Osteoblast (primary cell): ENCODE measurements around the gene NRXN2. TPM values are rescaled to one million over a fixed set of nuclear protein-coding genes. Genes with fewer than 3 reads are reported as not detected.
A peak's percentile ranks its signal among the peaks of the same experiment; 100 is the strongest.

Source experiments
- DNase-seq: peaks from one replicate; pipeline ENCODE4 v3.0.0; 2011; ENCODE audit warnings: low spot score, mixed read lengths; ENCODE audit not compliant: insufficient read length; ENCODE audit errors: missing footprints
- H2AFZ ChIP-seq: 2 replicates; pipeline ENCODE4 v1.6.0; 2011; ENCODE audit warnings: mild to moderate bottlenecking, low read length
- H3K27ac ChIP-seq: 2 replicates; pipeline ENCODE4 v1.5.1; 2011; ENCODE audit warnings: mild to moderate bottlenecking, low read depth, low read length, moderate library complexity
- H3K27me3 ChIP-seq: 2 replicates; pipeline ENCODE4 v1.6.0; 2012; ENCODE audit warnings: mild to moderate bottlenecking, control low read depth, inconsistent platforms, low read length, moderate library complexity; ENCODE audit not compliant: insufficient read depth
- H3K36me3 ChIP-seq: 2 replicates; pipeline ENCODE4 v1.5.1; 2011; ENCODE audit warnings: mild to moderate bottlenecking, low read length, control low read depth, moderate library complexity; ENCODE audit not compliant: insufficient read depth
- H3K4me1 ChIP-seq: 2 replicates; pipeline ENCODE4 v1.5.1; 2011; ENCODE audit warnings: mild to moderate bottlenecking, low read length, control low read depth, moderate library complexity; ENCODE audit not compliant: insufficient read depth
- H3K4me2 ChIP-seq: 2 replicates; pipeline ENCODE4 v1.6.0; 2011; ENCODE audit warnings: mild to moderate bottlenecking, low read length; ENCODE audit not compliant: insufficient read depth
- H3K4me3 ChIP-seq: fragments of 200-600 bp; sonication (generic); 3 replicates; pipeline ENCODE4 v1.5.1; 2012; ENCODE audit warnings: mild to moderate bottlenecking, low read length, inconsistent platforms; ENCODE audit not compliant: insufficient read depth
- H3K79me2 ChIP-seq: 2 replicates; pipeline ENCODE4 v1.6.0; 2012; ENCODE audit warnings: mild to moderate bottlenecking, low read length, control low read depth, inconsistent platforms; ENCODE audit not compliant: insufficient read depth
- H3K9me3 ChIP-seq: 2 replicates; pipeline ENCODE4 v1.5.1; 2011; ENCODE audit warnings: low read depth, low read length, control low read depth
- H4K20me1 ChIP-seq: 2 replicates; pipeline ENCODE4 v1.6.0; 2012; ENCODE audit warnings: mild to moderate bottlenecking, low read length, control low read depth; ENCODE audit not compliant: insufficient read depth
- total RNA-seq: library from RNA; depleted of rRNA; stranded (reverse); fragments of >200 nt; gene quantifications from 2 replicates; pipeline ENCODE4 v1.2.3, GENCODE V29; 2012
- TF ChIP-seq, protein P1 (sequence below): IDR thresholded peaks from 2 replicates; pipeline ENCODE4 v1.5.1; 2011; ENCODE audit warnings: mild to moderate bottlenecking, low read depth, low read length, moderate library complexity; ENCODE audit errors: extremely low read depth

NRXN2 gene
- total RNA-seq, 1 donor: 90.1 TPM

DNA sequence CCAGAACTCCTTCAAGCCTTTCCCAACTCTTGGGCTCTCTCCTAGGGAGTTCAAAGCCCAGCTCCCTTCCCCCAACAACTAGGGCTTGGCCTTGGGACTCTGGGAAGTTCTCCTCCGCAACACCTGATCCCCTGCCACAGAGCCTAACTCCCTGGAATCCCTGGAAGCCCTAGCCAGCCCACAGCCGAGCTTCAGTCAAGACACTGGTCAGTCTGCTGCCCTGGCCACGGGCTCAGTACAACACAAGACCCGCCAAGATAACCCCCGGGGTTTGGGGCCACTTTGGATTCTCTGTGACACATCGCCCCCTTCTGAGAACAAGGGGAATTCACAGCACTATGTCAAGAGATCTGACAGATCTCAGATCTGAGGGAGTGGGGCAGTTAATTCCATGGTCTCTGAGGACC, 73.7 kb downstream of the NRXN2 start:
- Histone ChIP-seq H3K36me3 (peaks cover 7% of the 10 kb centered on the region), H4K20me1 (peaks cover 81% of the 10 kb centered on the region), H3K4me1 (peaks cover 3% of the 10 kb centered on the region), H3K9me3 (no peaks in the 10 kb centered on the region), H3K27me3 (peaks cover 16% of the 10 kb centered on the region), H3K4me2 (no peak overlapping the region), H2AFZ (no peak overlapping the region), H3K27ac (no peak overlapping the region), H3K4me3 (no peak overlapping the region), H3K79me2 (no peaks in the 10 kb centered on the region)
- DNase-seq: peak; percentile 88
- TF ChIP-seq, protein P1, sequence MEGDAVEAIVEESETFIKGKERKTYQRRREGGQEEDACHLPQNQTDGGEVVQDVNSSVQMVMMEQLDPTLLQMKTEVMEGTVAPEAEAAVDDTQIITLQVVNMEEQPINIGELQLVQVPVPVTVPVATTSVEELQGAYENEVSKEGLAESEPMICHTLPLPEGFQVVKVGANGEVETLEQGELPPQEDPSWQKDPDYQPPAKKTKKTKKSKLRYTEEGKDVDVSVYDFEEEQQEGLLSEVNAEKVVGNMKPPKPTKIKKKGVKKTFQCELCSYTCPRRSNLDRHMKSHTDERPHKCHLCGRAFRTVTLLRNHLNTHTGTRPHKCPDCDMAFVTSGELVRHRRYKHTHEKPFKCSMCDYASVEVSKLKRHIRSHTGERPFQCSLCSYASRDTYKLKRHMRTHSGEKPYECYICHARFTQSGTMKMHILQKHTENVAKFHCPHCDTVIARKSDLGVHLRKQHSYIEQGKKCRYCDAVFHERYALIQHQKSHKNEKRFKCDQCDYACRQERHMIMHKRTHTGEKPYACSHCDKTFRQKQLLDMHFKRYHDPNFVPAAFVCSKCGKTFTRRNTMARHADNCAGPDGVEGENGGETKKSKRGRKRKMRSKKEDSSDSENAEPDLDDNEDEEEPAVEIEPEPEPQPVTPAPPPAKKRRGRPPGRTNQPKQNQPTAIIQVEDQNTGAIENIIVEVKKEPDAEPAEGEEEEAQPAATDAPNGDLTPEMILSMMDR: peak; percentile 55

DNA sequence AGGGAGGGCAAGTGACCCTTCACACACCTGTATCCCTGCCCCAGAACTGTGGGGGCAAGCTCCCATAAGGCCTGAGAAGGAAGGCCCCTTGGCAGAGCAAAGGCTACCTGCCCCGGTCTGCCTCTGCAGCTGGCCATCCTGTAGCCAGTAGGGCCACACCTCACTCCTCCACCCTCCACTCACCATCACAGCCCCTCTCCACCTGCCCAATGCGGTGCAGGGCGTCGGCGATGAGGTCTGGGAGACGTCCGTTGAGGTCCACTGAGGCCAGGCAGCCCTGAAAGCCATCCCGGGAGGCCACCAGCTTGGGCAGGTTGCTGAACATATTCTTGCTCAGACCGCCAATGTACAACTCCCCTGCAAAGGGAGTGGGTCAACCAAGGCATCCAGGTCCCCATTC, 74.4 kb downstream of the NRXN2 start:
- no peak overlapping the region for H3K4me3 ChIP-seq
- no peaks in the 10 kb centered on the region for H3K79me2 ChIP-seq
- H3K36me3 ChIP-seq: peaks cover 7% of the 10 kb centered on the region
- no peak overlapping the region for H2AFZ ChIP-seq
- H3K4me1 ChIP-seq: peaks cover 3% of the 10 kb centered on the region
- H3K4me2 ChIP-seq: no peak overlapping the region
- H3K27me3 ChIP-seq: peaks cover 22% of the 10 kb centered on the region
- peak; percentile 68 for DNase-seq
- no peak overlapping the region for H3K27ac ChIP-seq
- H3K9me3 ChIP-seq: no peaks in the 10 kb centered on the region
- TF ChIP-seq, protein P1: no peak
- H4K20me1 ChIP-seq: peaks cover 82% of the 10 kb centered on the region

DNA sequence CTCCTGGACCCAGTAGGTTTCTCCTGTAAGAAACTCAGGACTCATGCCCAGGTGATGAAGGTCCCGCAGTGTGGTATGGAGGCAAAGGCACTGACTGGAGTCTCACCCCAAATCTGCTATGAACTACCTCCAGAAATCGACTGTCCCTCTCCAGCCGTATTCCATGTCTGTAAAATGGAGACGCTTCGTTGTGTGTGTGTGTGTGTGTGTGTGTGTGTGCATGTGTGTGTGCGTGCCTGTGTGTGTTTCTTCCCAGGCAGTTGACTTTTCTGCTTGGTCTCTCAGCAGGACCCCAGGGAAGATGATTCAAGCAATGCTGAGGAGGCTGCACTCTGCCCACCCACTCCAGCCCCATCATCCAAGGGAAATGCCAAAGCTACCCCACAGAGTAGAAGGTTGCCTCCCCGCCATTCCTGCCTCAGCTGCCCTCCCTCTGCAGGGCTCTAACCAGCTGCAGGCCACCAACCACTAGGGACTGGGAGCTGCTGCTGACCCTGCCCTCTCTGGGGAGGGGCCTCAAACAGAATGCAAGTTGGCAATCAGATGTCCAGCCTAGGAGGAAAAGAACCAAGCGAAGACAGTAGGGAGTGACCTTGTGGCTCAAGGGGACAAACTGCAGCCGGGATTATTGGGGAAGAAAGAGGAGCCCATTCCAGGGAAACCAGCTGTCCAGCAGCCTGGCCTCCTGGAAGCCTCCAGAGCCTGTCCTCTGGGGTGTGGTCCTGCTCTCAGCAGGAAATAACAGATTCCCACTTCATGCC, 75.8 kb downstream of the NRXN2 start:
- peaks cover 73% of the 10 kb centered on the region for H4K20me1 ChIP-seq
- H3K9me3 ChIP-seq: no peaks in the 10 kb centered on the region
- H3K27ac ChIP-seq: no peak overlapping the region
- peak; percentile 82 for DNase-seq
- H2AFZ ChIP-seq: no peak overlapping the region
- H3K4me1 ChIP-seq: peaks cover 3% of the 10 kb centered on the region
- H3K36me3 ChIP-seq: peaks cover 7% of the 10 kb centered on the region
- H3K4me2 ChIP-seq: no peak overlapping the region
- H3K27me3 ChIP-seq: peaks cover 22% of the 10 kb centered on the region
- no peak overlapping the region for H3K4me3 ChIP-seq
- TF ChIP-seq, protein P1: no peak
- no peaks in the 10 kb centered on the region for H3K79me2 ChIP-seq

DNA sequence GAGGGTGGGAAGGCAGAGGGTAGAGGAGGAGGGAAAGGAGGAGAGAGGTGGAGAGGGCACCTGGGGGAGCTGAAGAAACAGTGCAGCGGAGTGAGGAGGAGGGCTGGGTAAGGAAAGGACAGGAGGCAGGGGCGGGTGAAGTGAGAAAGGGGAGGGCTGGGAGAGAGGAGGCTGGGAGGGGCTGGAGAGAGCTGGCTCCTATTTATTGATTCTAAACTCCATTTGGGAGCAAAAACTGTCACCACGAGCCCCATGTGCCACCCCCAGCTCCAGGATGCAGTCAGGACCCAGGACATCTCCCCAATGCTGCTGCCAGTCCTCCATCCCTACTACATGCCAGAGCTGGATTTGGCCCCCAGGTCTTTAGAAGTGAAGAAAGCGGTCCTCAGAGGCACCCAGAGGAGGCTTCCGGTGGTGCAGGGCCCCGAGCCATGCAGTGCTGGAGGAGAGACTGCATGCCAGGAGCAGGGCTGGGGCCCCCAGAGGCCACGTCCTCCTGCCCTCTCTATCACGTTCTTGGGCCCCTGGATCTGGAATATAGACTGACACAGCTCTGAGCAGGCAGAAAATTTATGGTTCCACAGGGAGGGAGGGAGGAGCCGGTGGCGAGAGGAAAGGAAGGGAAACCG, 78.2 kb downstream of the NRXN2 start:
- Histone ChIP-seq H3K4me3 (no peak overlapping the region), H3K27ac (no peak overlapping the region), H3K36me3 (peaks cover 11% of the 10 kb centered on the region), H3K27me3 (peaks cover 31% of the 10 kb centered on the region), H3K4me2 (no peak overlapping the region), H3K79me2 (no peaks in the 10 kb centered on the region), H4K20me1 (peaks cover 73% of the 10 kb centered on the region), H3K4me1 (peaks cover 3% of the 10 kb centered on the region), H2AFZ (no peak overlapping the region), H3K9me3 (no peaks in the 10 kb centered on the region)
- DNase-seq: peak; percentile 96
- TF ChIP-seq, protein P1: peak; percentile 32
